OCI-M2 (cell line): ENCODE measurements around the gene CCDC138.

Experiments used
- DNase-seq: peaks from one replicate; lab custom pipeline; 2025; ENCODE audit not compliant: unreplicated experiment; lab: John Stamatoyannopoulos, UW

The CCDC138 gene

GRCh38 chr2:108916122-108916795 lies 129.7 kb downstream of the CCDC138 start:
- no peak for DNase-seq

GRCh38 chr2:108916796-108917421 lies 130.3 kb downstream of the CCDC138 start:
- no peak for DNase-seq

GRCh38 chr2:108917526-108917925 lies 131.0 kb downstream of the CCDC138 start:
- DNase-seq = no peak

GRCh38 chr2:108918156-108918874 lies 131.7 kb downstream of the CCDC138 start:
- no peak for DNase-seq

GRCh38 chr2:108918941-108919341 lies 132.4 kb downstream of the CCDC138 start:
- no peak for DNase-seq

- DNase-seq = no peak
Measured at GRCh38 chr2:108919571-108920373, 133.2 kb downstream of the CCDC138 start.

- no peak for DNase-seq
Measured at GRCh38 chr2:108920686-108921085, 134.1 kb downstream of the CCDC138 start.

GRCh38 chr2:108921096-108922030 lies 134.8 kb downstream of the CCDC138 start:
- no peak for DNase-seq

- DNase-seq = no peak
Measured at GRCh38 chr2:108922141-108922915, 135.8 kb downstream of the CCDC138 start.

- DNase-seq = no peak
Measured at GRCh38 chr2:108923019-108923700, 136.6 kb downstream of the CCDC138 start.

GRCh38 chr2:108923736-108924579 lies 137.4 kb downstream of the CCDC138 start:
- no peak for DNase-seq

GRCh38 chr2:108924580-108925251 lies 138.1 kb downstream of the CCDC138 start:
- DNase-seq = no peak

GRCh38 chr2:108925286-108925685 lies 138.7 kb downstream of the CCDC138 start:
- no peak for DNase-seq

GRCh38 chr2:108925735-108926134 lies 139.2 kb downstream of the CCDC138 start:
- no peak for DNase-seq
